Immature natural killer cell (primary cell): ENCODE results near the gene HTR4. TPM values are rescaled to one million over a fixed set of nuclear protein-coding genes. Genes with fewer than 3 reads are reported as not detected.

Experiments
- DNase-seq, 3 donors: peaks; one replicate each; pipeline ENCODE4 v3.0.0; 2022; ENCODE audit warnings: mixed read lengths in 1 of 3
- H3K27ac Mint-ChIP-seq, 6 donors: one replicate each; pipeline ENCODE4 v1.8.0; 2020; ENCODE audit warnings: mixed read lengths in 6 of 6, mild to moderate bottlenecking in 5 of 6, inconsistent platforms in 4 of 6, moderate library complexity in 3 of 6
- H3K27me3 Mint-ChIP-seq, 3 donors: one replicate each; pipeline ENCODE4 v1.8.0; 2020 to 2021; ENCODE audit warnings: low read depth in 3 of 3, mild to moderate bottlenecking in 3 of 3, mixed read lengths in 3 of 3, moderate library complexity in 3 of 3, inconsistent platforms in 1 of 3
- H3K36me3 Mint-ChIP-seq, 3 donors: one replicate each; pipeline ENCODE4 v1.8.0; 2020; ENCODE audit warnings: mixed read lengths in 3 of 3, inconsistent platforms in 2 of 3, mild to moderate bottlenecking in 2 of 3
- H3K4me1 Mint-ChIP-seq, 2 donors: one replicate each; pipeline ENCODE4 v1.8.0; 2020; ENCODE audit warnings: inconsistent platforms in 2 of 2, mild to moderate bottlenecking in 2 of 2, mixed read lengths in 2 of 2, moderate library complexity in 1 of 2
- H3K4me3 Mint-ChIP-seq, 5 donors: one replicate each; pipeline ENCODE4 v1.8.0; 2020; ENCODE audit warnings: mild to moderate bottlenecking in 5 of 5, mixed read lengths in 5 of 5, inconsistent platforms in 3 of 5, moderate library complexity in 3 of 5
- H3K9me3 Mint-ChIP-seq, 6 donors: one replicate each; pipeline ENCODE4 v1.8.0; 2020; ENCODE audit warnings: mild to moderate bottlenecking in 6 of 6, mixed read lengths in 6 of 6, inconsistent platforms in 4 of 6, moderate library complexity in 3 of 6
- polyA plus RNA-seq, 3 donors: library from polyadenylated mRNA; unstranded; fragments of 300-500 nt; fragmentation: Illumina TruSeq; gene quantifications; one replicate each; pipeline ENCODE4 v1.2.3, GENCODE V29; 2021

The HTR4 gene
- polyA plus RNA-seq = not detected

- H3K4me1 Mint-ChIP-seq = no peaks in the 10 kb centered on the region
- peaks cover 0 to 7% (median 0%) of the 10 kb centered on the region in 6 donors for H3K9me3 Mint-ChIP-seq
- H3K36me3 Mint-ChIP-seq = peaks cover 0 to 6% (median 0%) of the 10 kb centered on the region in 3 donors
- peak within 1 kb of the TSS in 1 of 6 donors; percentile 29 for H3K27ac Mint-ChIP-seq
- DNase-seq = no peak
- H3K4me3 Mint-ChIP-seq = peak within 1 kb of the TSS in 1 of 5 donors; percentile 24
- H3K27me3 Mint-ChIP-seq = peaks cover 6 to 26% (median 25%) of the 10 kb centered on the region in 3 donors
Observed at GRCh38 chr5:148653836-148654781, at the start of gene HTR4. Gene HTR4, minus strand, starts transcription at chr5:148654527. Its CDS starts 17,513 bp downstream, at chr5:148637014.

GRCh38 chr5:148702019-148702596 is 47.8 kb upstream of the HTR4 start:
- no peak overlapping the region for H3K27ac Mint-ChIP-seq
- H3K27me3 Mint-ChIP-seq = peaks cover 3 to 7% (median 5%) of the 10 kb centered on the region in 3 donors
- H3K4me1 Mint-ChIP-seq = no peaks in the 10 kb centered on the region
- no peak overlapping the region for H3K4me3 Mint-ChIP-seq
- H3K9me3 Mint-ChIP-seq = peaks cover 3 to 21% (median 5%) of the 10 kb centered on the region in 6 donors
- H3K36me3 Mint-ChIP-seq = peaks cover 0 to 4% (median 3%) of the 10 kb centered on the region in 3 donors
- no peak for DNase-seq

- Mint-ChIP-seq H3K27ac (no peak overlapping the region), H3K27me3 (peaks cover 3 to 5% (median 5%) of the 10 kb centered on the region in 3 donors), H3K4me1 (no peaks in the 10 kb centered on the region), H3K9me3 (peaks cover 3 to 21% (median 5%) of the 10 kb centered on the region in 6 donors), H3K36me3 (peaks cover 0 to 4% (median 3%) of the 10 kb centered on the region in 3 donors), H3K4me3 (no peak overlapping the region)
- no peak for DNase-seq
Observed at GRCh38 chr5:148699028-148699427, 44.7 kb upstream of the HTR4 start.

DNA sequence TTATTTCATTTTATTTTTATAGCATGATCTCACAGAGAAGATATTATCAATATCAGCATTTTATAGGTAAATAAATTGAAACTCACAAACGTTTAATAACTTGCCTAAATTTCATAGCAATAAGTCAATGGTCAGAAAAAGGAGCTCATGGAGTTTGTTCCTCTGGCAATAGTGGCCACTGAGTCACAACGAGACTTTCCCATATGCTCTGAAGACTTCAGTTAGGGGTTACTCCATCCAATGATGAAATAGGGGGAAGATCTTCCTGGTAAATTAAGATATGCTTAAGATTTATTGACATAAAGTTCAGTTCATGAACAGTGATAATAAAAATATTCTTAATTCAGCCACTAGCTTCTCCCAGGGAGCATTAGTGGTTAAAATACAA is 43.5 kb upstream of the HTR4 start:
- Mint-ChIP-seq H3K27me3 (peaks cover 0 to 5% (median 5%) of the 10 kb centered on the region in 3 donors), H3K9me3 (peaks cover 3 to 14% (median 5%) of the 10 kb centered on the region in 6 donors), H3K27ac (no peak overlapping the region), H3K4me3 (no peak overlapping the region), H3K4me1 (no peaks in the 10 kb centered on the region), H3K36me3 (peaks cover 0 to 4% (median 3%) of the 10 kb centered on the region in 3 donors)
- no peak for DNase-seq

DNA sequence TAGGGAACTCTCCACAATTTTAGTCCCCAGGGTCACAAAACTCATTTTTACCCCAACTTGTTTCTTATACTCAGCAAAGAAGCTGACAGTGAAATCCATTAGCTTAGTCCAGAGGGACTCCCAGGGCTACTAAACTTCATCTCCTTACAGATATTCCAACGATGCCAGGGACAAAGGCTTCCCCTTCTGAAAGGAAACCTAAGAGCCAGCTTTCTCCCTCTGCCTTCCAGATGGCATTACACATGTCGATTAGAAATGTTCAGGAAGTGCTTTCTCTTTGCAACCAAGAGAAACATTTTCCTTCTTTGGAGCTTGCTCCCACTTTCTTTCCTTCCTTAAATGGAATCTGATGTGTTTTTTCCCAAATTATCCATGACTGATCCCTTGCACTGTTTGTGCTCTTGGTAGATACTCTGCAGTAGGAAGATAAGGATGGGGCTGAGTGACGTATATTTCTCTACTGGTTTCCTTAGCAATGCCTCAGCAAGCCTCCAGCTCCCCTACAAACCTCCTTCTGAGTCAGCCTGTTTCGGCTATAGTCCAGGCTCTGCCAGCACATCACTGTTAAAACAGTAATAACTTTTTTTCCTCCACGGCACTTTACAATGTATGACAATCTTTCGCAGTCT is 43.0 kb upstream of the HTR4 start:
- Mint-ChIP-seq H3K27ac (no peak overlapping the region), H3K4me1 (no peaks in the 10 kb centered on the region), H3K9me3 (peaks cover 3 to 11% (median 5%) of the 10 kb centered on the region in 6 donors), H3K4me3 (no peak overlapping the region), H3K27me3 (peaks cover 0 to 5% (median 4%) of the 10 kb centered on the region in 3 donors), H3K36me3 (peaks cover 0 to 4% (median 3%) of the 10 kb centered on the region in 3 donors)
- DNase-seq = no peak

- peaks cover 0 to under 1% (median 0%) of the 10 kb centered on the region in 3 donors for H3K36me3 Mint-ChIP-seq
- peaks cover 0 to 2% (median under 1%) of the 10 kb centered on the region in 6 donors for H3K9me3 Mint-ChIP-seq
- no peaks in the 10 kb centered on the region for H3K4me1 Mint-ChIP-seq
- no peak overlapping the region for H3K27ac Mint-ChIP-seq
- no peak for DNase-seq
- peaks cover 0 to 2% (median 0%) of the 10 kb centered on the region in 3 donors for H3K27me3 Mint-ChIP-seq
- no peak overlapping the region for H3K4me3 Mint-ChIP-seq
Observed at GRCh38 chr5:148696187-148697036, 42.1 kb upstream of the HTR4 start.

GRCh38 chr5:148690945-148691344 is 36.6 kb upstream of the HTR4 start:
- H3K9me3 Mint-ChIP-seq = peaks cover 2 to 21% (median 7%) of the 10 kb centered on the region in 6 donors

DNA sequence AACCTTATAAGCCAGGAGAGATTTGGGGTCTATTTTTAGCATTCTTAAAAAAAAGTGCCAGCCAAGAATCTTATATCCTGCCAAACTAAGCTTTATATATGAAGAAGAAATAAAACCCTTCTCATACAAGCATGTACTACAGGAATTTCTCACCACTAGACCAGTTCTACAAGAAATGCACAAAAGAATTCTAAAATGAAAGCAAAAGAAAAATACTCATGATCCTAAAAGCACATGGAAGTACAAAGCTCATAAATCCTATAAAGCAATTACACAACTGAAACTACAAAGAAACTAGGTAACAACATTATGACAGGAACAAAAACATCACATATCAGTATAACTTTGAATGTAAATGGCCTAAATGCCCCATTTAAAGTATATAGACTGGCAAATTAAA is 34.5 kb upstream of the HTR4 start:
- no peak for DNase-seq
- Mint-ChIP-seq H3K27me3 (peaks cover 0 to 9% (median 4%) of the 10 kb centered on the region in 3 donors), H3K9me3 (peaks cover 2 to 21% (median 7%) of the 10 kb centered on the region in 6 donors), H3K4me1 (no peaks in the 10 kb centered on the region), H3K36me3 (peaks cover 0 to 6% (median 3%) of the 10 kb centered on the region in 3 donors), H3K27ac (no peak overlapping the region), H3K4me3 (no peak overlapping the region)

More at GRCh38 chr5:148690945-148691344, 36.6 kb upstream of the HTR4 start:
- H3K27me3 Mint-ChIP-seq = peaks cover 0 to 9% (median 4%) of the 10 kb centered on the region in 3 donors
- H3K4me3 Mint-ChIP-seq = no peak overlapping the region
- DNase-seq = no peak
- H3K27ac Mint-ChIP-seq = no peak overlapping the region
- no peaks in the 10 kb centered on the region for H3K4me1 Mint-ChIP-seq
- peaks cover 0 to 6% (median 3%) of the 10 kb centered on the region in 3 donors for H3K36me3 Mint-ChIP-seq

- peaks cover 3 to 9% (median 4%) of the 10 kb centered on the region in 3 donors for H3K27me3 Mint-ChIP-seq
Observed at GRCh38 chr5:148687871-148688270, 33.5 kb upstream of the HTR4 start.

DNA sequence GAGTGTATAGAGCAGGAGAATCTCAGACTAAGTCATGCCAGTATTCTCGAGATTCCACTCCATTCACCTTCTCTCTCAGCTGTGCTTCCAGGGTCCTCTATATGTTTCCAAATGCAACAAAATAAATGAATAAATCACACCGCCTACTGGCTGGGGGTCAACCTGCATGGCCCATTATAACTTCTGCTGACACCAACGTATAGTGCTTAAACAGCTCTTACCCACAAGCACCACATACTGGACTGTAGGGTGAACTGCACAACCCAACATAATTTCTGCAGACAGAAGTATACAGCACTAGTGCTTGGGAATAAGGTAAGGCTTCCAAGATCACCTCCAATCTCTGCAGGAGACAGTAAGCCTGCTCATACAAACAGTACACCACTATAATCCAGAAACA is 33.1 kb upstream of the HTR4 start:
- Mint-ChIP-seq H3K4me1 (no peaks in the 10 kb centered on the region), H3K36me3 (peaks cover 0 to 6% (median 3%) of the 10 kb centered on the region in 3 donors)

More at GRCh38 chr5:148687871-148688270, 33.5 kb upstream of the HTR4 start:
- Mint-ChIP-seq H3K27ac (no peak overlapping the region), H3K9me3 (peaks cover 2 to 21% (median 7%) of the 10 kb centered on the region in 6 donors), H3K4me1 (no peaks in the 10 kb centered on the region), H3K4me3 (no peak overlapping the region), H3K36me3 (peaks cover 0 to 6% (median 3%) of the 10 kb centered on the region in 3 donors)
- no peak for DNase-seq

GRCh38 chr5:148686660-148687059 is 32.3 kb upstream of the HTR4 start:
- H3K9me3 Mint-ChIP-seq = peaks cover 2 to 21% (median 7%) of the 10 kb centered on the region in 6 donors
- H3K4me1 Mint-ChIP-seq = no peaks in the 10 kb centered on the region
- no peak for DNase-seq
- H3K36me3 Mint-ChIP-seq = peaks cover 0 to 6% (median 3%) of the 10 kb centered on the region in 3 donors
- no peak overlapping the region for H3K27ac Mint-ChIP-seq
- no peak overlapping the region for H3K4me3 Mint-ChIP-seq
- peaks cover 4 to 9% (median 4%) of the 10 kb centered on the region in 3 donors for H3K27me3 Mint-ChIP-seq

More for the DNA sequence above, 33.1 kb upstream of the HTR4 start:
- Mint-ChIP-seq H3K27ac (no peak overlapping the region), H3K4me3 (no peak overlapping the region), H3K9me3 (peaks cover 2 to 21% (median 7%) of the 10 kb centered on the region in 6 donors), H3K27me3 (peaks cover 4 to 9% (median 4%) of the 10 kb centered on the region in 3 donors)
- no peak for DNase-seq

GRCh38 chr5:148685520-148686134 is 31.3 kb upstream of the HTR4 start:
- Mint-ChIP-seq H3K4me1 (no peaks in the 10 kb centered on the region), H3K9me3 (peaks cover 2 to 21% (median 6%) of the 10 kb centered on the region in 6 donors), H3K4me3 (no peak overlapping the region), H3K27me3 (peaks cover 1 to 5% (median 4%) of the 10 kb centered on the region in 3 donors), H3K27ac (no peak overlapping the region), H3K36me3 (peaks cover 0 to 6% (median 3%) of the 10 kb centered on the region in 3 donors)
- no peak for DNase-seq
